ENCODE measurements around the gene PLOD3.

PLOD3 gene

GRCh38 chr7:101165958-101166647 is 51.3 kb downstream of the PLOD3 start:
- DNase-seq (ENCODE audit: low spot score): no peak

- DNase-seq (ENCODE audit: low spot score): peak; percentile 90
Measured at GRCh38 chr7:101165075-101165957, 52.1 kb downstream of the PLOD3 start, which contains the start of gene VGF. TSS of gene VGF (minus strand) at chr7:101165569. CDS start at chr7:101164843, 726 bp downstream.

- no peak for DNase-seq (ENCODE audit: low spot score)
Measured at GRCh38 chr7:101164071-101164840, 53.1 kb downstream of the PLOD3 start.

GRCh38 chr7:101163279-101164070 is 53.9 kb downstream of the PLOD3 start:
- no peak for DNase-seq (ENCODE audit: low spot score)

DNA sequence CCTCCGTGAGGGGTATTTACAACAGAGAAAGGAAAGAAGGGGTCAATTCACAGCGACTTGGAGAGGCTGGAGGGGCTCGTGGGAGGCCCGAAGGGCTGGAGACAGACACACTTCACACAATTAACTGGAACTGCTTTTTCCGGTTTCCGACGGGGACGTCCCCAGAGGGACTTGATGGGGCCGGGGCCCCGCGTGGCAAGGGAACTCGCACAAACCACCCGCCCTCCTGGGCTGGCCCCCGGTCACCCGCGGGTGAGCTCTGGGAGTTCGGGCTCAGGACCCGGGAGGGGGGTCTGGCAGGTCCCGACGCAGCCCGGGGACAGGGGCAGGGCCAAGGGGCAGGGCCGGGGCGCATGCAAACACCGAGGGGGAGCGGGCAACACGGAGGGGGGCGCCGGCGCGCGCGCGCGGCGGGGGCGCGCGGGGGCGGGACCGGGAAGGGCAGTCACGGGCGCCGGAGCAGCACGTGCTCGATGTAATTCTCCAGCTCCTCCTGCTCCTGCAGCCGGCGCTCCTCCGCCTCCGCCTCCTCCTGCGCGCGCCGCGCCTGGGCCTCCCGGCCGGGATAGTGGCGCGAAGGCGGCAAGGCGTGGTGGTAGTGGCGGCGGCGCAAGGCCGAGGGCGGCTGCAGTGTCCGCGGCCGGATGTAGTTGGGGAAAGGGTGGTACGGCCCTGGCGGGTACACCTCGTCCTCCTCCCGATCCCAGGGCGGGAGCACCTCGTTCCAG is 54.7 kb downstream of the PLOD3 start:
- no peak for DNase-seq (ENCODE audit: low spot score)

- DNase-seq (ENCODE audit: low spot score): no peak
Measured at GRCh38 chr7:101161692-101162471, 55.5 kb downstream of the PLOD3 start.

DNA sequence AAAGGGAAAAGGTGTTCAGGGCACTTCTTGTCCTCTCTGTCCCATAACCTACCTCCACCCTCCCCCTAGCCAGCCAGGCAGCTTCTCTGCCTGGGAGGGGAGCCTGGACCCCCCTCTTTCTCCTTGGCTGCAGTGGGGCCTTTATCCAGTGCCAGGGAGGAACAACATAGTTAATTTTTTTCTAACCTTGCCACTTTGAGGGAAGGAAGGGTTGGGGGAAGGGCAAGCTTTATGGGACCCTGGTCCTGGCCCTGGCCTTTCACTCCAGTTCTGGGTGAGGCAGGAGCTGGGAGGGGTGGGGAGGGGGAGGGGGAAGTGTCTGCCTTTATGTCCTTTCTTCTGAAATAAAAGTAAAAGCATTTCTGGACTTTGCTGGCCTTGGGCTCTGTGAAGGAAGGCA is 56.5 kb downstream of the PLOD3 start:
- no peak for DNase-seq (ENCODE audit: low spot score)

- no peak for DNase-seq (ENCODE audit: low spot score)
Measured at GRCh38 chr7:101159696-101160674, 57.4 kb downstream of the PLOD3 start.

DNA sequence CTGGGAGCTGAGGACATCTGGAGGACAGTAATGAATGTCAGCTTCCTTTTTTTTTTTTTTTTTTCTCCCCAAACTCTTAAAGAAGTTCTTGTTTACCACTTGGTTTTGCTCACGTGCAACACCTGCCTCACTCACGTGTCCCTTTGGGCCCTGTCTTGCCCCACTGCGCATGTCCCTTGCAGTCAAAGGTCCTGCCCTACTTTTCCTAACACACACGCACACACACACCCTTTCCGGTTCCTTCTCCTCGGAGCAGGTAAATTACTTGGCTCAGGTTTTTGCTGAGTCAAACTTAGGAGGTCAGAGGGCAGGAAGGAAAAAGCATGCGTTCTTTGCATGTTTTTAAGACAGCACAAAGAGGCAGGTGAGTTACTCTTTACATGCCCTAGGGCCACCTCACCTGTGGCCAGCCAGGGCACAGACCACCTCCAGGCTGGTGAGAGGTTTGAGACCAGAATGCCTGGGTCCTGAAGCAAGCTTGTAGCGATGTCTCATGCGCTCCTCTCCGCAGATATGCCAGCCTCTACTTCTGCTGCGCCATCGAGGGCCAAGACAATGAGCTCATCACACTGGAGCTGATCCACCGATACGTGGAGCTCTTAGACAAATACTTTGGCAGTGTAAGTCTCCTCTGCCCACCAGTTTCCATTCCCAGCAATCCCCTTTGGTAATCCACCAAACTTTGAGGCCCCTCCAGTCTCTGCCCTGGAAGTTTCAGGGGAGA is 60.4 kb downstream of the PLOD3 start:
- no peak for DNase-seq (ENCODE audit: low spot score)

DNA sequence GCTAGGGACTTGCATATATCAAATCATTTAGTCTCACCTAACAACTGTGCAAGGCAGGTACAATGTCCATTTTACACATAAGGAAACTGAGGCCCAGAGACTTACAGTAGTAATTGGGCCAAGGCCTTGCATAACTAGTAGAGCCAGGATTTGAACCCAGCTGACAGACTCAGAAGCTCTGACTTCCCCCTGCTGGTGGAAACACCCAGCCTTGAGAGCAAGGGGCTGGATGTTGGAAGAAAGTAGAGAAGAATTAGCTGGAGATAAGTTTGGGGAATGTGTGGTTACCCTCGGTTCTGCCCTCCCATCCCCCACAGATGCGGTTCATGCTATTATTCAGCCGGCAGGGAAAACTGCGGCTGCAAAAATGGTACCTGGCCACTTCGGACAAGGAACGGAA is 61.1 kb downstream of the PLOD3 start:
- DNase-seq (ENCODE audit: low spot score): no peak

Measured in CD4-positive, alpha-beta T cell treated with Interleukin-2 at 100 ng/mL for 4 hours (primary cell).